Activated naive CD4-positive, alpha-beta T cell (primary cell): ENCODE data around the gene MSI2.

Source experiments
- DNase-seq, 4 experiments: peaks; one replicate each; lab custom pipeline; 2025; lab: John Stamatoyannopoulos, UW

The MSI2 gene

DNA sequence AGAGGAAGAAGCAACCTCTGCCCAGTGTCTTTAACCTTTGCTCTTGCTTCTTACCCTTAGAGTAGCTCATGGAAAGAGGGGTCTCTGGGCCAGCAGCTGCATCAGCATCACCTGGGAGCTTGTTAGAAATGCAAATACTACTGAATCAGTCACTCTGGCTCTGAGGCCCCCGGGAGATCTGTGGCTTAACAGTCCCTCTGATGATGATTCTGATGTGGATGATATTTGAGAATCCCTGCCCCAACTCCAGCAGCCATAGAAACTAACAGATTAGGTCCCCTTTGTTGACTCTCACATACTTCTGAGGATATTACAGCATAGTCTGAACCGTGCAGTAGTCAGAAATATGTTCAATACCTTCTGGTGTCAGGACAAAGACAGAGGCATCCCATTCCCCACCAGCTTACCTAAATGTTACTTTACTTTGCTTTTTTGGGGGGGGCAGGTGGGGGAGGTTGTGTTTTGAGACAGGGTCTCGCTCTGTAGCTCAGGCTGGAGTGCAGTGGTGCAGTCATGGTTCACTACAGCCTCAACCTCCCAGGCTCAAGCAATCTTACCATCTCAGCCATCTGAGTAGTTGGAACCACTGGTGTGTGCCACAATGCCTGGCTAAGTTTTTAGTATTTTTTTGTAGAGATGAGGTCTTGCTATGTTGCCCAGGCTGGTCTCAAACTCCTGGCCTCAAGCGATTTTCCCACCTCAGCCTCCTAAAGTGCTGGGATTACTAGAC lies 268.7 kb downstream of the MSI2 start:
- no peak for DNase-seq

DNA sequence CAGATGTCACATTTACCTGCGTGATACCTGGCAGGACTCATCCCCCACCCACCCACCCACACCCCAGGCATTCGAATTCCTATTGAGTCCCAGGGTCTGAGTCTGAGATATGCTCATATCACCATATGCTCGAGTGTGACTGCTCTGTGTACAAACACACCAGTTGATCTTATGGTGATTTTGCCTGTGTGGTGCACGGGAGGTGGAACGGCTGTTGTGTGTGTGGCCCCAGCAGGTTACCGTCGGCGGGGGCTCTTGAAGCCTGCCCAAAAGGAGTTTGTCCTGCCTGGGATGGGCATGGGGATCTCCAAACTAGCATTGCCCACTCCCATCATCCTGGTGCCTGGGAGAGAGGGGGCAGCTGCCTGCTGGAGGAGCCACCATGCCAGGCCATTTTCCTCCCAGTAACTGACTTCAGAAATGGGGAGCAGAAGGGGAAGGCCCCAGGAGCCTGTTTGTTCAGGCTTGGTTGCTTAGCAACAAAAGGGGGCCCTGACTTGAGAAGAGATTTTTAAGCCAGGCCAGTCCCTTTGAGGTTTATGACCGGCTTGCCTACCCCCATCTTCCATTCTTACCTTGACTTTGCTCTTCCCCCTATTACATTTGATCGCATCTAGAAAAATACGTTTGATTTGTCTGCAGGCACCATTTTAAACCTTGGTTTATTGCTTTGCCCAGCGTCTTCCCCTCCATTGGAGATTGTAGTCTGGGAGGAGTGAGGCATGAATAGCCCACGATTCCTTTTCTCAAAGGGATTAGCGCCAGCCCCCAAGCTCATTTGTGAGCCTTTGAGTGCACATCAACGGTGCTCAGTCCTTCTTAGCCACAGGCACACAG lies 271.1 kb downstream of the MSI2 start:
- no peak for DNase-seq

DNA sequence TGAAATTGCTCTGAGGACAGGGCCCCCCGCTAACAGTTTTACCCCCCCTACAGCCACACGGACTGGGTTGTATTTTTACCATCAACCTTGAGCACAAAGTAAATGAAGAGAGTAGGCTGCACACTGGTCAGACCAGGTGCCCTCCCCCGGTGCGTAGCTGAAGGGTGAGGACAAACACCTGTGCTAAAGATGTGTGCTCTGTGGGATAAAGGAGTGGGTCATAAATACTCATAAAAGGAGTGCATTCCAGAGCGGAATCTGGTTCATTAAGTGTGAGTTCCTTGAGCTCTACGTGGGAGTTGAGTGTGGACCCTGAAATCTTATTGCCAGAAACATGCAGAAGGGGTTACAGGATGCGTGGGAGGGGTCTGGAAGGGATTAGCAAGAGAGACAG lies 271.7 kb downstream of the MSI2 start:
- DNase-seq, result no peak

DNA sequence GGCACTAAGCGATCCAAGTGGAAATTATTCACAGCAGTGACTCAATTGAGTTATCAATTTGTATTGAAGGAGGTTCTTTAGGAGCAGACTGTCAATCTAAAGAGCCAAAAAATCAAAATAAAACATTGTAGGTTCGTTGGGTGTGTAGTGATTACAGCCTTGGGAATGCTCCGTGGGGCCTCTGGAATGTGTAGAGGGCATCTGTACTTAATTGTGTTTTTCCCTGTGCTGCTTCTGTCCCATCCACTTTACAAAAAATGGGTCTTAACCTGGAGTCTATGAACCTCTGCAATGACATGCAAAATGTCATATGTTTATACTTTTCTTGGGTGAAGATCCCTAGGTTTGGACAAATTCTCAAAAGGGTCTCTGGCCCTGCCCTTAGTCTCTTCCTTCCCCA lies 273.7 kb downstream of the MSI2 start:
- no peak for DNase-seq

DNA sequence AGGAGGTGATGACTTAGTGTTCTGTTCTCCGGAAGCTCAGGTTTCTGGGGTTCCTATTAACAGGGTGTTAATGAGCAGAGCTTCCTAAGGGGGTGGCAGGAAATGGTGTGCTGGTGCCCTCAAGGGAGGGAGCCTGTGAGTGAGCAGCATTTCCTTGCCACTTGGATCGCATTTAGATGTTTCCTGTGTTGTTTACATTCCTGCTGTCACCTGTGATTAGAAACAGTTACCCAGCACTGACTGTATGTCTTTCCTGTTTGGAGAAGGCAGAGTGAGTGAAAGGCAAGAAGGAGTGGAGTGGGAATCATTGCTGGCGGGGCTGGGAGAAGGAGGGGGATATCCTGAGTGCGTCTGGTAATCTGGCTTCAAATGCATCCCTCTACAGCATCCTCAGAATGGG lies 274.2 kb downstream of the MSI2 start:
- no peak for DNase-seq

DNA sequence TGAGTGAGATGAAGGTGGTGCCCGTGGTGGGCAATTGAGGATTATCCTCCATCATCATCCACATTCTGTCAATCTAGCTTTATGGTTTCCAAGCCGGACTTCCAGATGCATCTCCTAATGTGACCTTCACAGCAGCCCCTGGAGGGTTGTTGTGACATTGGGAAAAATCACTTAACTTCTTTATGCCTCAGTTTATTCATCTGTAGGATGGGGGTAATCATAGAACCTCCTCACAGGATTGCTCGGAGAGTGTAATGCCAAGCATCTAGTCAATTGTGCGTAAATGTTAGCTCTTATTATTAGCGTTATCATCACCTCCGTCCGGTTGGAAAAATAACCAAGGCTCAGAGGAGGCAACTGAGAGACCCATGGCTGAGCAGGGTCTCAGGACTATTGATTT lies 274.8 kb downstream of the MSI2 start:
- DNase-seq, result no peak

DNA sequence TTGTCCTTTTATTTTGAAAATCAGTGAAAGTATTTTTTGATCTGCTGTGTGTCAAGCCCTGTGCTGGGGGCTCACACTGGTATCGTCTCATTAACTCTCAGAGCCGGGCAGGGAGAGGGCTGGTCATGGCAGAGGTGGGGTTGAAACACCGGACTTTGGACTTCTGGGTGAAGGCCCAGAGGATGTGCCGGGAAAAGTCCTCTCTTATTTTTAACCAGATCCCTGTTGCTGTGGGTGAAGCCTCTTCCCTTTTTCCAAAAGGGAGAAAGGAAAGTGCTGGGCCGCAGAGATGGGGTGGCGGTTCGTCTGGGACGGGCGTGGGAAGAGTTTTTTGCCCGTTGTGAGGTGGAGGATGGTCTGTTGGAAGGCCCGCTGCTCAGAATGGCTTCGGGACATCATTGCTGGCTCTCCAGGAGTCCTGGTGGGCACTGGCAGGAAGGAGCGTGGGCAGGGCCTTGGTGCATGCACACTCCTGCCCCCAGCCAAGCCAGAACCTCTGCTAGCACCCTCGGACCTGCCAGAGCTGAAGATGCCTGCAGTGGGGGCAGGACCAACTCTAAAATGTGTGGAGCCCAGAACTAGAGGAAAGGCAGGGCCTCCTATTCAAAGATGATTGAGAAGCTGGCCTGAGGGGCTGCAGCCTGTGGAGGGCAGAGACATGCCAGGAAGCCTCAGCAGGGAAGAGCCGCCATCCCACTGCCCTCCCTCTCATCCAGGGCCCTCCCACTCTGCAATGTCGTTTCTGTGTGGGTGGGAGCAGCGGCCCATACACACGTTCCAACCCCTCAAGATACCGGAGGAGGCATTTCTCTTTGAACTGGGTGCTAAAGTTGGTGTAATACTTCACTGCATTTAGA lies 275.6 kb downstream of the MSI2 start:
- no peak for DNase-seq

DNA sequence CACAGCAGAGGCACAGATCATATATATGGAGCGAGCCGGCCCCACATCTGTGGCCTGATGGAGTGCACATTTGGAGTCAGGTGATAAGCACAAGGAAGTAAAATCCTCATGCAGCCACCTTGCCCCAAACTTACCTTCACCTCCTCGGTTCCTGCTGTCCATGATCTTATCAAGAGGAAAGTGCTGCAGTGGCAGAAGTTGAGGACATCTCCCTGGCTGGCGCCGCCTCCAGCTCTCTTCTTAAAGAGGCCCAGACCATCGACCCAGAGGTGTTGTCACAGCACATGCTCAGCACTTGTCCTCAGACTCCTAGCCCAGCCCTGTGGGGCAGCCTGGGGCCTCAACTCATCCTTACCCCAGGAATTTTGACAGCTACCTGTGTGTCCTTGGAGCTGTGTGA lies 276.2 kb downstream of the MSI2 start:
- no peak for DNase-seq

DNA sequence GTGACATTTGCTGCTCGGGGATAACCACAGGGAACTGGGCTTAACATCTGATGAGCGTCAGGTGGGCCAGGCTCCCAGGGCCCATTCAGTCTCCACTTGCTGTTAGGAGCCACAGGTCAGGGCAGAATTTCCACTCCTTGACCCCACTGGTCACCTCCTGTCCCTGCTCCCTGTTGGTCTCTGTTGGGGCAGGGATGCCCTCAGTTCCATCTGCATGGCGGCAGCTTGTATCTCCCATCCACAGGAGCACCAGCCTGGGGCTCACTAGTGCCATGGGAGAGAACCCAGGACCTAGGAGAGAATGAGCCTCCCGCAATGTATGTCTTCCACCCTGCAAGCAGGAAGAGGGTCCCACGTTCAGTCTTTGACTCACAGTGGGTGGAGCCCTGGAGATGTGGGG lies 276.6 kb downstream of the MSI2 start:
- DNase-seq, result no peak

DNA sequence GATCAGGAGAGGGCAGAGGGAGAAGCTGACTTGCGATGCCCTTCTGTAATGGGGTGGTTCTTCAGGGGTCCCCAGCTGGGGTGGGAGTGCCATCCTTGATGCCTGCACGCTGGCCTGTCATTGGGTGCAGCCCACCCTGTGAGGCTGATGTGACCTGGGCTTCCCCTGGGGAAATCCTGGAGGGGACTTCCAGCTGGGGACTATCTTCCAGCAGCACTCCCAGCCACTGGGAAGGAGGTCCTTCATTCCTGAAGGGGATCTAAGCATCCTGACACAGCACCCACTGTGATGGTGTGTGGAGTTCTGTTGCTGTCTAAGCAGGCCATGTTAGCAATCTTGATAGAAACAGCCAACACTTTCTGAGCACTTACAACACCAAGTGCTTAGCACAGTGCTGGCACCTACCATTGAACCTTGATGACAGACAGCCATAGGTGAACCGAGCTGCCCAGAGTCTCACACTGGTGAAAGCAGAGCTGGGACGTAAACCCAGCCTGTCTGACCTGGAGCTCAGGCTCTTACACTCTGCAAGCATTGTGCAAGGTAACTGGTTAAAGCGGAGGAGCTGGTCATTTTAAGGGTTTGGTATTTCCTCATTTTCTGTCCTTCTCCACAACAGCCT lies 277.5 kb downstream of the MSI2 start:
- DNase-seq, result no peak

DNA sequence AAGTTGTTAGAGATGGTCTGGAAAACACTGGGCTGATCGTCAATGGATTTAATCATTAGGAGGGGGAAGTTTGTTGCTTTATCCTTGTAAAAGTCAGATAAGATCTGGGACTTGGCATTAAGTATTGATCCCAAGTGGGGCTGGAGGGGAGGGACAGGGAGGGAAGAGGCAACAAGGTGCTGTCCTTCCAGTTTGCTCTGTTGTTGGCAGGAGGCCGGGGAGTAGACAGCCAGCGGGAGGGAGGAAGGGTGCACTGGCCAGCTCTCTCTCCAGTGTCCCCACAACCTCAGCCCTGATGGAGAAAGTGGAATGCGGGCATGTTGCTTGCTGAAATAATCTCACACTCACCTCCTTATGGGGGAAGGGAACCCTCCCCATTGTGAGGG lies 278.5 kb downstream of the MSI2 start:
- no peak for DNase-seq

DNA sequence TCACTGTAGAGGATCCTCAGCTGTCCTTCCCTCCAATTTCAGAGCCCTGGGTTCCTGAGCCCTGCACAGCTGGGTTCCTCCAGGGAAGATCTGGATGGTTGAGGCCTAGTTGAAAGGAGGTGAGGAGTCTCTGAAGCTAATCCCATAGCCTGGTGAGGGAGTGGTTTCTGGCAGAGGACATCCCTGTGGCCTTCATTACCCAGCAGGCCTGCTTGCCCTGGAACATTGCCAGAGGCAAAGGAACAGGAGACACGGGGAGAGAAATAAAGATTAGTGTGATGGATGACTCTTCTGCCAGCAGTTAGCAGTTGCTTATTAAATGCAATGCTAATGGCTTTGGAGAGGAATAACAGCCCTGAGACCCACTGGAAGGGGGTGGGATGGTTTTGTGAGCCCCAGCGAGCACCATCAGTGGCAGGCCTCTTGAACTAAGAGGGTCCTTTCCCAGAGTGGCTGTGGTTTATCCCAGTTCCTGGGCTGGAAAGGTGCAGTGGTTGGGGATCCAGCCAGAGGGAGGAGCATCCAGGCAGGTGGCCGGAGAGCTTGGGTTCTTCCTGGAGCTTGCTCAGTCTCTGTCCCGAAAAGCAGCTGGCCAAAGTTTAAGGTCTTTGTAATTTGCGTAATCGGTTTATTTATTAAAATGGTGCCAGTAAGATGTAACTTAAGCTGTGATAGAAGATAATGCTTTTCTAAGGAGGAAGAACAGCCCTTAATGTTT lies 279.1 kb downstream of the MSI2 start:
- DNase-seq, result no peak

DNA sequence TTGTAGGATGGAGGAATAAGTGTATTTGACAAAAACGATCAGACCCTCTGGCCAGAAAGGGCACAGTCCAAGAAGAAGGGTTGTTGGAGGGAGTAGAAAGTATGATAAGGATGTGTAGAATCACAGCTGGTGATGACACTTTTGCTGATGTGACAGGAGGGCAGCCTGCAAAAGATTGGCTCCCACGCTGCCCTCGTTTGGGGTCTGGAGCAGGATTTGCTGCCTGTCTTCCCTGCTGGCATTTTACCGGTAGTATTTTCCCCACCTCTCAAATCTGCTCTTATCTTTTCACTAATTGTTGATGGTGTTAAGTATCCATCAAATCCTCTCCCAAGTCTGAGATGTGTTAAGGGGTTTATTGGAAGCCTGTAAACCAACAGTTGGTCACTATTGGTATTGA lies 280.0 kb downstream of the MSI2 start:
- no peak for DNase-seq

DNA sequence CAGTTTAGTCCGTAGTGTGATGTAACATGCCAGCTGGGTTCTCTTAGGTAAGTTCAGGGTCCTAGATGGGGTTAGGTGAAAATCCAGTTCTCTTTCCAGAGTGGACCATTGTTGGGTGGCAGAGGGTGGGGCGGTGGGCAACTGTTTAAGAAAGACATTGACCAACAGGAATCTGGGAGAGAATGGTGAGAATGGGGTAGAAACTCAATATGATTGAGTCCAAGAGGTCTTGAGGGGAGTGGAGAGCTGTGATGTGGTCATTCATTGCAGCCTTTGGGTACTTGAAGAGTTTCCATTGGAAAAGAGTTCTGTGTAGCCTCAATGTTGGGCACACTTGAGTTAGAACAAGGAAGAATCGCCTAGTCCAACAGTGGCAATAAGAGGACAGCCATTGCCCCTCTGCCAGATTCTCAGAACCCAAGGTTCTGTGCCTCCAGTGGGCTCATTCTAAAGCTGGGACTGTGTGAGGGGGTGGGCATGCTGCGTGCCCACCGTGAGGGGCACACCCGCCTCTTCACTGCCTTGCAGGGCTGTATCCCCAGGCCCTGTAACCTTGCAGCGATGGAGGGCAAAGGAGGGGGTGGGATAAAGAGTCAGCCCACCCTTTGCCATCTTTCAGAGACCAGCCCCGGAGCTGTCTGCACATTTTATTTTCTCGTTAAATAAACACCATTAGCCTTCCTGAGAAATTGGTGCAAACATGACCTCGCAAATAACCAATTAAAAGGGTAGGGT lies 280.6 kb downstream of the MSI2 start:
- DNase-seq, result no peak

DNA sequence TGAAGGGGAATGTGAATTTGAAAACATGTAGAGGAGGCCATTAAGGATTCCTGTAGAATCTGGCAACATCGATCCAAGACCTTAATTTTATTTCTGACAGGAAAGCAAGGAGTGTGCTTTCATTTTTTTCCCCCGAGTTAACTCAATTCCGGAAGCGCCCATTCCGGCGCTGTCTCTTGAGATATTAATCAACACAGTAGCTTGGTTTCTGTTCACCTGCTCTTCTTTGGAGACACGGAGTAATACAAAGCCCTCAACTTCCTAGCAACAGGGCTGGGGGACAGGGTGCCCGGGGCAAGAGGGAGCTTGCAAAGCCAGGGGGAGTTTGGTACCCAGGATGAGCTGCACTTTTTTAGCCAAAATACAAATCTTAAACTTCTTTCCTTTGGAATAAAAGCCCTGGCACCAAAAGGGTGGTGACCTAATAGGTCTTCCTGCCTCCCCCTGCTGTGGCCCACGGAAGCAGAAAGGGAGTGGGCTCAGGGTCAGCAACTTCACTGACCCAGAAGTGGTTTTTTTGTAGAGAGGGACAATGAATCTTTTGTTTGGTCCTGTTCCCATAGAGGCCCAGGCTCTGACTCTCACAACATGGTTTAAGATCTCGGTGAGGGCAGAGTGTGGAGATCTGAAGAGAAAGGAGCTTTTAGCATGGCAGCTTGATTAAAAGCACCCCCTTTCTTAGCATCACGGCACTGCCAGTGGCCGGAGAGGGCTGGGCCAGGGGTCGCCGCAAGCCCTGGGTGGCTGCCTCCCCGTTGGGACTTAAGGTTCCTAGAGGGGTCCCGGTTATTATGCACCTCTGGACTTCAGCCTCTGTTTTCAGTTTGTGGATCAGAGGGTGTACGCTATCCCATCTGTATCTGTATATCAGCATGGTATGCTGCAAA lies 281.4 kb downstream of the MSI2 start:
- DNase-seq, result no peak

DNA sequence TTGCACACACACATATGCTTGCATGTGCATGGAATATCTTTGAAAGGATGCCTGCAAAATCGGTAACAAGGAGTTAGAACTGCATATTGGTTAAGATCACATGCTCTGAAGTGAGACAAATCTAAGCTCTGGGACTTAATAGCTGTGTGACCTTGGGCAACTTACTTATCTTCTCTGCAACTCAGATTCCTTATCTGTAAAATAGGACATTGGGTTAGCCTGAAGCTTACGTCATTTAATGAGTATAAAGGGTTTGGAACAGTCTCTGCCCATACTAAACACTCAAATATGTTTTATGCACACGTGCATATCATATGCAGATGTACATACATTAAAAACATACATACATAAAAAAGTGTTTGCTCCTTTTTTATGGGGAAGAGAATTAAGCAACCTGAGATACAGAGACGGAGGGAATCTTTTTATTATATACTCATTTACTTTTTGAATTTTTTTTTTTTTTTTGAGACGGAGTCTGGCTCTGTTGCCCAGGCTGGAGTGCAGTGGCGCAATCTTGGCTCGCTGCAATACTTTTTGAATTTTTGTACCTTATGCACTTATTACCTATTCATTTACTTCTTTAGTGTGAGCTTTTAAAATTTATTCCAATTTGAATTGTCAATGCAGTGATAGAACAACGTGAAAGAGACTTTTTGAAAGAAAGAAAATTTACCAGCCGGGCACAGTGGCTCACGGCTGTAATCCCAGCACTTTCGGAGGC lies 282.6 kb downstream of the MSI2 start:
- no peak for DNase-seq

DNA sequence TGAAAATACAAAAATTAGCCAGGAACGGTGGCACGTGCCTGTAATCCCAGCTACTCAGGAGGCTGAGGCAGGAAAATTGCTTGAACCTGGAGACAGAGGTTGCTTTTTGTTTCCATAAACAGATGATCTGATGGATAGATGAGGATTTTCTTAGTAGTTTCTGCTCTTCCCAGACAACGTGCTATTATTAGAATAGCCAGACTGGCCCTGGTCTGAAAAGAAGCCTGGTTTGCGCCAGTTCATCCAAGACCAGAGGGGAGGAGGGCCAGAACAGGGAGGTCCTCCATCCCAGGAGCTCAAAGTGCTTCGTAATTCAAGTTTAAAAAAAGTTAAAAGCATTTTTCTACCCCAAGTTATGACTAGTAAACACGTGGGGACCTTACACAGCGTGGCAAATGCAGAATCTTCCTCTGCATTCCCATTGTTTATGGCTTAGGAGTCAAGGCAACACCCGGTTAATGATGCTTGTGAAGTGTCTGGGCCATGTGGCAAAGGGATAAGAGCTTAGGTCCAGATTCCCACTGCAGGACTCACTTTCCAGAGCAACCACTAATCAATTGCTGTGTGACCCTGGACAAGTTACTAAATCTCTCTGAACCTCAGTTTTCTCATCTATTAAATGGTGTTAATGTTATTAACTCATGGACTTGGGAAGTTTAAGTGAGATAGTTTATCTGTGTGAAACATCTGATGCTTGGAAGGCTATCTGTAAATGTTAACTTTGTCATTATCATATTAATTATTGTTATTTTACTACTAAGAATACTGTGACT lies 283.4 kb downstream of the MSI2 start:
- DNase-seq, result no peak

DNA sequence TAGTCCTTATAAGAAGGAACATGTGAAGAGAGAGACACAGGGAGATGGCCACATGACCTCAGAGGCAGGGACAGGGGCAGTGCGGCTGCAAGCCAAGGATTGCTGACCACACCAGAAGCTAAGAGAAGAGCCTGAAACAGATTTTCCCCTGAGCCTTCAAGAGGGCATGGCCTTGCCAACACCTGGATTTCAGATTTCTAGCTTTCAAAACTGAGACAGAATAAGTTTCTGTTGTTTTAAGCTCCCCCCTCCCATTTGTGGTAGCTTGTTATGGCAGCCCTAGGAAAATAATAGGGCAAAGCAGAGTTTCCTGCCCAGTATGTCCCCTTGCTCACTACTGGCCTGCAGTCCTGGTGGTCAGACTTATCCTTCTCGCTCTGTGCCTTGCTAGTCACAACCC lies 284.3 kb downstream of the MSI2 start:
- no peak for DNase-seq
